GM12891 (cell line): ENCODE results near the gene DCAF8. TPM values are rescaled to one million over a fixed set of nuclear protein-coding genes. Genes with fewer than 3 reads are reported as not detected.

Experiments used
- DNase-seq: peaks from one replicate; pipeline ENCODE4 v3.0.0; 2011; ENCODE audit warnings: low spot score; ENCODE audit not compliant: insufficient read length
- FAIRE-seq: peaks from 2 replicates; lab custom pipeline; 2011; peaks lifted over from hg19 to GRCh38; lab: Jason Lieb, UNC
- PAX5 ChIP-seq: IDR thresholded peaks from 2 replicates; pipeline ENCODE4 v1.6.1; 2011; ENCODE audit warnings: low read length, moderate library complexity, mild to moderate bottlenecking; ENCODE audit not compliant: insufficient read depth, severe bottlenecking
- POLR2A ChIP-seq: IDR thresholded peaks from 2 replicates; pipeline ENCODE4 v1.6.1; 2011; ENCODE audit warnings: low read depth, low read length, control low read depth
- POLR2AphosphoS5 ChIP-seq: IDR thresholded peaks from 2 replicates; pipeline ENCODE4 v1.6.1; 2011; ENCODE audit warnings: low read depth, low read length, control low read depth
- POU2F2 ChIP-seq: IDR thresholded peaks from 2 replicates; pipeline ENCODE4 v1.6.1; 2011; ENCODE audit warnings: low read depth, mild to moderate bottlenecking, control low read depth, low read length, moderate library complexity
- SPI1 ChIP-seq: IDR thresholded peaks from 2 replicates; pipeline ENCODE4 v1.6.1; 2011; ENCODE audit warnings: low read depth, low read length, control low read depth
- TAF1 ChIP-seq: IDR thresholded peaks from 2 replicates; pipeline ENCODE4 v1.6.1; 2011; ENCODE audit warnings: low read depth, low read length, control low read depth
- polyA plus RNA-seq: library from polyadenylated mRNA; unstranded; fragments of >200 nt; gene quantifications from one replicate; pipeline ENCODE4 v1.2.1, GENCODE V29; 2012; ENCODE audit warnings: low read depth, missing spikeins, inconsistent platforms; ENCODE audit not compliant: missing spikeins

The DCAF8 gene
- polyA plus RNA-seq, result 69.5 TPM

DNA sequence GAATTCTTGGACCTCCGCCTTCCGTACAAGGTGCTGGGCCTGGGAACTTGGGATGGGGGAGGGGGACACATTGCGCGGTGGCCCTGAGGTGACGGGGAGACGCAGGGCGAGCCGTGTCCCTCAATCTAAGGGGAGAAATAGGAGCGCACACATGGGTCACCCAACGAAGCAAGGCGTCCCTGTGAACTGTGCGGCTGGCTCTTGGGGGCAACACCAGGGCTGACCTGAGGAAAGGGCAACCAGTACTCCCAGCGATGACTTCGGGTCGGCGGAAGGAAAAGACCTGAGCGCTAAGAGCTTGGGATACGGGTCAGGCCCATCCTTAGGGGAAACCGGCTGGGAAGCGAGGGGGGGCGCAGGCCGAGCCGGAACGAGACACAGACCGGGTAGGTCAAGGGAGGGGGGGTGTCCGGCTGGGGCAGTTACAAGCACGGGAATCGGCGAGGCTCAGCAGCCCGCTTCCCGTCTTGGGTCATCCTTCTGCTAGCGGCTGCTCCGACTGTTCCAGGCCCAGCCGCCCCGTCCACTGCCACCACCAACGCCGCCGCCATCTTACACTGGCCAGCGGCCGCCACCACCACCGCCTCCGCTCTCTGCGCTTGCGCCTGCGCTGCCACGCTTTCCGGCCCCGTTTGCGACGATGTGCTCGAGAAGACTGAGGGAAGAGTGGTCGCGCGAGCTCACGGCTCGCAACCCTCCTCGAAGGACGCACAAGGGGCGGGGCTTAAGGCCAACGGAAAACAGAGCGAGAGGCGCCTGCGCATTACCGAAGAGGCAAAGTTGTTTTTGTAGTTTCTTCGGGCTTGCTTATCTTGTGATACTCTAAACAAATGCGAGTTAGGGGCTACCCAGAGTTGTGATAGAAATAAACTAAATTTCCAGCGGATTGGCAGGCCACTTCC, at the start of gene DCAF8:
TSS of gene DCAF8 (minus strand) at position 657 of the 902 bp plus-strand sequence. CDS start 18,541 bp downstream, outside the sequence.
- FAIRE-seq, result peak; percentile 100
- TF ChIP-seq POU2F2 (peak; percentile 67; the same call in 1 of the 2 replicates), POLR2AphosphoS5 (peak; percentile 78), SPI1 (no peak), TAF1 (peak; percentile 95), PAX5 (no peak), POLR2A (peak; percentile 97)

DNA sequence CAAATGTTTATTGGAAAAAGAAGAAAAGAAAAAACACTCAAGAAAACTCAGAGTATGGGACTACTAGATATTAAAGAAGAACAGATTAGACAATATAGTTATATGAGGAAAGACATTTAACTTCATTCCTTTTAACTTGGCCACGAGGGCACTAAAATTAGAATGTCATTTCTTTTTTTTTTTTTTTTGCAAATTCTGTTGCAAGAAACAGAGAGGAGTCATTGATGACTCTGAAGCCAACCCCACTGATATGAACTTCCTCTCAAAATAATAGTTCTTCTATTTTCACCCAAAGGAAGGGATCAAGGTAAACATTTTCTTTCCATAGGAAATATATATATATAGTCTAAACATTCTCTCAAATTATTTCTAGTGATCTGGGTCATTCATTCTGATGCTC, 47.2 kb upstream of the DCAF8 start:
- no peak for FAIRE-seq
- no peak for DNase-seq
- TF ChIP-seq POLR2AphosphoS5 (no peak), SPI1 (no peak), PAX5 (no peak), TAF1 (no peak), POU2F2 (no peak), POLR2A (no peak)

More for the DNA sequence above, at the start of gene DCAF8:
- DNase-seq, result peak; percentile 85

DNA sequence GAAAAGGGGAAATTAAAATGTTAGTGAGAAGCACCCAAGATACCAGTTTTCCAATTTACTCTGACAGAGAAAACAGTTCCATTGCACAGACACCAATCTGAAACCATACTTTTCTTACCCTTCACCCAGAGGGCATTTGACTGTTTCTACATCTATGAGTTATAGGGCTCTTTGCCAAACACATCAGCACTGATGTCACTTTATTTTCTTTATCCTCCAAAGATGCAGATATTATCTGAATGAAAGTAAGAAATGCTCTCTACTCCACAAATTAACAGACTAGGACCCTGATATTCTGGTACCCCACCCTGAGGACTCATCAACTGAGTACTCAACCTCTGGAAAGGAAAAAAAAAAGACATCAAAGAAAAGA, 46.8 kb upstream of the DCAF8 start:
- FAIRE-seq (no peak), DNase-seq (no peak)
- TF ChIP-seq POLR2AphosphoS5 (no peak), PAX5 (no peak), SPI1 (no peak), POLR2A (no peak), POU2F2 (no peak)

DNA sequence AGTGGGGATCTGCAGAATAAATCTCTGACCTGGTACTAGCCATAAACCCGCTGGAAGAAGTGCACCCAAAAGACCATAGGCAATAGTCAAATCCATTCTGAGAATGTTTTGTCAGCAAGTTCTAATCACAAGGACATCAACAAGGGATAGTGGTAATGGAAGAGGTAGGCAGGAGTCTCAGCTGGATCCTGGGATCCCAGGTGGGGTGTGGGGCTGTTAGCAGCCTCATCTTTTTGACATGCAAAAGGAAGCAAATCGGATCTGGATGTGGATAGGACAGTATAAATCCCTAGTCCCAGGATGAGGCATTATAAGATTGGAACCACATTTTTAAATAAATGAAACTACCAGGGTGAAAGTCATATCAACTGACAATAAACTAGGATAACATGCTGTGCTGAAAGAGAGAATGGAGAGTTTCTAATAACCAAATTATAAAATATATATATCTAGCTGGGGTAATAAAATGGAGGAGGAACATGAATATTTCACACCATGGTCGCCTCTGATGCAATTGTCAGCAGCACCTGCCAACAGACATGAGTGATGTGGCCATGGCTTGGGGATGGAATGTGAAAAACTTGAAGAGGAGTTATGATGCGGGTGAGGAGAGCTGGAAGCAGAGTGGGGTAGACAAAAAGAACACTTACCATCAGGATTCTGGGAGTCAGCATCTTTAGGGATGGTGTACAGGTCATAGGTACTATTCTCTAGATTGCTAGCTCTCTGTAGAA, 46.3 kb upstream of the DCAF8 start:
- TF ChIP-seq PAX5 (no peak), SPI1 (no peak), TAF1 (no peak), POLR2A (no peak), POLR2AphosphoS5 (no peak), POU2F2 (no peak)
- no peak for DNase-seq
- no peak for FAIRE-seq

DNA sequence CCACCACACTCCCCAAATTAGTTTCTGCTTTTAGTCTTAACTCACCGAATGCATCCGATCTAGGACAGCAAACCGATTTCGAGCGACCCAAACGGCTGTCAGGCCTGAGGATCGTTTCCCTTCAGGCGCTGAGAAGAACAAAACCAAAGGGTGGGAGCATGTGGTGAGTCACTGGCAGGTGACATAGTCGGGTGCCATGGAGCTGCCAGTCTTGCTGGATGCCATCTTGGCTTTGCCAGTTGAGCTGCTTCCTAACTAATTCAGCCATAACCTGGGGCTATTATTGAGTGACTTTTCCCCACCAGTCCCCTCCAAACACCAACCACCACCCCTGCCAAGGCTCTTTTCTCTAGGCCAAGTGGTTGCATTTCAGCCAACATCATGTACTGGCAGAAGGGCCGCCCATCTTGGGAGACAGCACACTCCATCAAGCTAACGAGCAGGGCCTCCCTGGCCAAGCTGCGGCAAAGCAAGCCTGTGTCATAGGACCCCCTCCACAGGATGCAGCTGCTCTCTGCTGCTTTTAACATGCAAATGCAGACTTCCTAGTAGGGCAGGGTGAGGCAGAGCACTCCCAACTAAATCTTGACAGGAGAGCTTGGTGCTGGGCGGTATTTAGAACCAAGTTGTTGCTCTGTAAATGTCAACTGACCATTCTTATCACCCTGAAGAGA, 44.9 kb upstream of the DCAF8 start:
- no peak for TF ChIP-seq POLR2AphosphoS5
- no peak for FAIRE-seq
- no peak for DNase-seq

DNA sequence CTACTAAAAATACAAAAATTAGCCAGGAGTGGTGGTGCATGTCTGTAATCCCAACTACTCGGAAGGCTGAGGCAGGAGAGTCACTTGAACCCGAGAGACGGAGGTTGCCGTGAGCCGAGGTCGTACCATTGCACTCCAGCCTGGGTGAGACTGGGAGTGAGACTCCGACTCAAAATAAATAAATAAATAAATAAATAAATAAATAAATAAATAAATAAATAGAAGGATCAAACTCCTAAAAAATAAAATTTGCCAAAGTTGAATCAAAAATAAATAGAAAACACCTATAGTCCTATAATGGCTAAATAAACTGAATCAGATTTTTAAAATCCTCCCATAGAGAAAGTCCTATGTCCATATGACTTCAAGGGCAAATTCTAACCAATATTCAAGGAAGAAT, 37.8 kb upstream of the DCAF8 start:
- no peak for DNase-seq
- TF ChIP-seq POU2F2 (no peak), PAX5 (no peak), POLR2A (no peak), TAF1 (no peak), SPI1 (no peak), POLR2AphosphoS5 (no peak)
- FAIRE-seq, result no peak

DNA sequence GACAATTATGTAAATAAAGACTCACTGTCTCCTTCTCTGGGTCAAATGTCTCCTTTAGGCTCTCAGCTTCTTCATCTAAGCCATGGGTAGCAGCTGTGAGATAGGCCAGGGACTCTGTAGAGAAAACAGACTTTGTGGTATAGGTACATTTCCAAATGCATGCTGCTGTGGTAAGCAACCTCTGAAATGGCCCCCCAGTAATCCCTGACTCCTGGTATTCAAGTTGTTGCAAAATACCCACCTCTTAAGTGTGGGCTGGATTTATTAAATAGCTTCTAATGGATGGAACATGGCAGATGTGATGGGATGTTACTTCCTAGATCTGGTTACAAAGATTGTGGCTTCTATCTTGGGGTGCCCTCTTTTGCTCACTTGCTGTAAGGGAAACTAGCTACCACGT, 33.7 kb upstream of the DCAF8 start:
- no peak for FAIRE-seq

DNA sequence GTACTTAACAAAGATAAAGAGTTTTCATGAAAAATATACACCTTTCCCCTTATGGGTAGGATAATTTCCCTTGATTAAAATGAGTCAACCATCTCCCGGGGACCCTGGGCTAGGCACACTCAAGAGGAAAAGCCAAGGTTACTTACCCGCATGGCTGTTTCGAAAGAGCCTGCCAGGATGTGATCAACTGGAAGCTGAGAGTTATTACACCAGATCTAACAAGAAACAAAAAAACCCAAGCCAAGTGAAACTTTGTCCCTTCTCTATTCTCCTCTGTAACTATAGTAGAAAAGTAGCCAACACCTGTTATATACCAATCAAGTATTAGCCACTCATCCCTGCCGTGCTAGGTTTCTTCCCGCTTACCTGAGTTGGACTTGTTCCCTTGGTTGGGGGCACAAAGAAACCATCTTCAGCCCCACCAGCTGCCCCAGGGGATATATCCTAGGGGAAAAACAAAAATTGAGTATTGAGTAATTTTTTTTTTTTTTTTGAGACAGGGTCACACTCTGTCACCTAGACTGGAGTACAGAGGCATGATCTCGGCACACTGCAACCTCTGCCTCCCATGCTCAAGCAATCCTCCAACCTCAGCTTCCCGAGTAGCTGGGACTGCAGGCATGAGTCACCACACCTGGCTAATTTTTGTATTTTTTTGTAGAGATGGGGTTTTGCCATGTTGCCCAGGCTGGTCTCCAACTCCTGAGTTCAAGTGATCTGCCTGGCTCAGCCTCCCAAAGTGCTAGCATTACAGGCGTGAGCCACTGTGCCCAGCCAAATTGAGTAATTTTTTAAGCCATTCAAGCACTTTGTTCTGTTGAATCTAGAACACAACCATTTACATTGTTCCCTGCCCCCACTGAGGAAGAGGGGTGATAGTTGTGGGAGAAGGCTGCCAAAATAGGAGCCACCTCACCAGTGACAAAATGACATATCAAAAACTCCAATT, 30.9 kb upstream of the DCAF8 start:
- FAIRE-seq, result no peak
- DNase-seq, result no peak
- TF ChIP-seq SPI1 (no peak), PAX5 (no peak), POLR2AphosphoS5 (no peak), TAF1 (no peak), POU2F2 (no peak), POLR2A (no peak)

More for the DNA sequence above, 33.7 kb upstream of the DCAF8 start:
- no peak for TF ChIP-seq PAX5
- TF ChIP-seq SPI1, result no peak
- TF ChIP-seq POU2F2, result no peak
- no peak for TF ChIP-seq POLR2A
- no peak for TF ChIP-seq TAF1
- TF ChIP-seq POLR2AphosphoS5, result no peak
- DNase-seq, result no peak
